Activated T-helper 2 cell treated with anti-CD3 and anti-CD28 coated beads, Interferon-gamma antibody, Interleukin-2, Interleukin-4, amounts not matched to agents 10 μg/mL and 5 μg/mL and 100 μg/mL, durations not matched to agents 14 hours and 24 hours and 36 hours (primary cell): ENCODE results near the gene RNU6-9. TPM values are rescaled to one million over a fixed set of nuclear protein-coding genes. Genes with fewer than 3 reads are reported as not detected.

Experiments
- DNase-seq: peaks from one replicate; pipeline ENCODE4 v3.0.0; 2021; ENCODE audit warnings: low spot score
- H3K27ac Mint-ChIP-seq: one replicate; pipeline ENCODE4 v1.8.0; 2021; ENCODE audit warnings: mixed read lengths
- H3K27me3 Mint-ChIP-seq: one replicate; pipeline ENCODE4 v1.8.0; 2021; ENCODE audit warnings: low read depth, mixed read lengths
- H3K36me3 Mint-ChIP-seq: one replicate; pipeline ENCODE4 v1.8.0; 2021; ENCODE audit warnings: low read depth, mixed read lengths
- H3K4me1 Mint-ChIP-seq: one replicate; pipeline ENCODE4 v1.8.0; 2021; ENCODE audit warnings: low read depth, mixed read lengths
- H3K4me3 Mint-ChIP-seq: one replicate; pipeline ENCODE4 v1.8.0; 2021; ENCODE audit warnings: low read depth, mild to moderate bottlenecking, moderate library complexity, mixed read lengths
- H3K9me3 Mint-ChIP-seq: one replicate; pipeline ENCODE4 v1.8.0; 2021; ENCODE audit warnings: mixed read lengths
- intact Hi-C: fragments of 100-400 bp; cut with micrococcal nuclease; formaldehyde crosslinking; loops from one replicate; pipeline ENCODE4 v1.15.1; 2023
- total RNA-seq: library from RNA; stranded (reverse); gene quantifications from 2 replicates; pipeline ENCODE4 v1.2.3, GENCODE V29; 2022

RNU6-9 gene
- total RNA-seq, 1 donor from 2014 or later: not detected

DNA sequence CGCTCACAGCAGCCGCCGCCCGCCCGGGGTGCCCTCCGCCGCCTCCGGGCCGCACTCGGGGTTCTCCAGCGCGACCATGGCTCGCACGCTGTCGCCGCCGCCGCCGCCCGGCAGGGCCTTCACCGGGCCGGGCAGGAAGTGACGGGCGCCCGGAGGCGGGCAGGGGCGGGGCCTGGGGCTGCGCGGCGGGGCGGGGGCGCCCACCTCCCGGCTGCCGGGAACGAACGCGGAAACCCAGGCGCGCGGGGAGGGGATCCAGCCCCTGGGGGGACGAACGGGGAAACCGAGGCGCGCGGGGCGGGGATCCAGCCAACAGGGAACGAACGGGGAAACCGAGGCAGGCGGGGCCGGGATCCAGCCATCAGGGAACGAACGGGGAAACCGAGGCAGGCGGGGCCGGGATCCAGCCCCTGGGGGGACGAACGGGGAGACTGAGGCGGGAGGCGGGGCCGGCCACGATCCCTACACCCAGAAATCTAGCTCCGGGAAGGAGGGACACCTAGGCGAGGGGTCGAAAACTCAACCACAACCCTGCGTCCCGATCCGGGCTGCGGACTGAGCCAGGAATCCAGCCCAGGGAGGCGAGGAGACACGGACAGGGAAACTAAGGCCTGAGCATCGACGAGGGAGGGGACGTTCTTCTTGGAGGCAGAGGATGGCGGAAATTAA lies 19.9 kb downstream of the RNU6-9 start, which contains the start of gene R3HDM4:
TSS of gene R3HDM4 (minus strand) at position 140 of the 669 bp plus-strand sequence. CDS start at position 78, 62 bp downstream.
- H3K27ac Mint-ChIP-seq: peak within 1 kb of the TSS; percentile 80
- H3K4me3 Mint-ChIP-seq: peak within 1 kb of the TSS; percentile 84
- H3K27me3 Mint-ChIP-seq: peaks cover 2% of the 10 kb centered on the region
- no peaks in the 10 kb centered on the region for H3K9me3 Mint-ChIP-seq
- intact Hi-C loops: no loop called here
- peaks cover 19% of the 10 kb centered on the region for H3K4me1 Mint-ChIP-seq
- peak; percentile 80 for DNase-seq
- H3K36me3 Mint-ChIP-seq: peaks cover 16% of the 10 kb centered on the region

DNA sequence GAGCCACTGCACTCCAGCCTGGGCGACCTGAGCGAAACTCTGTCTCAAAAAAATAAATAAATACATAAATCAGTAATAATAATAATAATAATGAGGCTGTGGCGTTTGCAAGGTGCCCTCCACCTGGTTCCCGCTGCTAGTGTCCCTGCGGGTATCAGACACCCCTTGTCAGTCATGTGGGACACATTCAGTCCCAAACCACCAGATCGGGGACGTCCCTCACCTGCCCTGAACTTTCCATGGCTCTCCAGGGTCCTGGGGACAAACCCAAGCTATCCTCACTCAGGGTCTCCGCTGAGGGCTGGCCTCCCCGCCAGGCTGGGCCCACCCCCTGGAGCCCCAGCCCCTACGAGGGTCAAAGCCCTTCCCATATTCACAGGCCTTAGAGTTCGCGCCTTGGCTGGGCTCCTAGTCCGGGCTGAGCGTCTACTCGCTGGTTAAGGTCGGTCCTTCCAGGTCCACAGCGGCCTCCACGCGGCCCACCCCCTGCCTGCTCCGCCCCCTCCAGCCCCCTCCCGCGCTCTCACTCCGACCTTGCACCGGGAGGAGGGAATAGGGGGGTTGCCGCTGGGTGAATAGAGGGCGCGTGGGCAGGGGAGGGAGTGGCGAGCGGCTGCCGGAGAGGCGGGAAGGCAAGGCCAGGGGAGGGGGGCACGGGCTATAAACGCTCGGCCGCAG lies 23.5 kb downstream of the RNU6-9 start:
- peaks cover 4% of the 10 kb centered on the region for H3K27me3 Mint-ChIP-seq
- peaks cover 11% of the 10 kb centered on the region for H3K4me1 Mint-ChIP-seq
- H3K4me3 Mint-ChIP-seq: no peak overlapping the region
- H3K36me3 Mint-ChIP-seq: no peaks in the 10 kb centered on the region
- intact Hi-C loops: loop anchor here (5.0 kb wide), 1 partner anchor 119 kb away; the partner anchor contains the start of gene PTBP1
- no peaks in the 10 kb centered on the region for H3K9me3 Mint-ChIP-seq
- no peak for DNase-seq
- no peak overlapping the region for H3K27ac Mint-ChIP-seq

- Mint-ChIP-seq H3K4me1 (peaks cover 14% of the 10 kb centered on the region), H3K27ac (peak within 1 kb of the TSS; percentile 38), H3K27me3 (peaks cover 4% of the 10 kb centered on the region), H3K36me3 (no peaks in the 10 kb centered on the region), H3K4me3 (peak within 1 kb of the TSS; percentile 77), H3K9me3 (no peaks in the 10 kb centered on the region)
- intact Hi-C loops: loop anchor here (5.0 kb wide), 1 partner anchor 120 kb away; the partner anchor contains the start of gene PTBP1
- no peak for DNase-seq
Observed at GRCh38 chr19:917323-918151, 24.3 kb downstream of the RNU6-9 start, which contains the start of gene KISS1R. Gene KISS1R (plus strand): TSS chr19:917333. CDS start chr19:917503, 170 bp downstream.

- Mint-ChIP-seq H3K27me3 (peaks cover 4% of the 10 kb centered on the region), H3K4me3 (peak overlapping the region; percentile 77), H3K36me3 (no peaks in the 10 kb centered on the region), H3K27ac (peak overlapping the region; percentile 38), H3K4me1 (peaks cover 14% of the 10 kb centered on the region), H3K9me3 (no peaks in the 10 kb centered on the region)
- intact Hi-C loops: loop anchor here (5.0 kb wide), 1 partner anchor 121 kb away; the partner anchor contains the start of gene PTBP1
- no peak for DNase-seq
Observed at GRCh38 chr19:918152-918437, 24.8 kb downstream of the RNU6-9 start.

- intact Hi-C loops: loop anchor here (5.0 kb wide), 1 partner anchor 121 kb away; the partner anchor contains the start of gene PTBP1
- Mint-ChIP-seq H3K4me3 (peak overlapping the region; percentile 70), H3K4me1 (peaks cover 14% of the 10 kb centered on the region), H3K27ac (no peak overlapping the region), H3K9me3 (no peaks in the 10 kb centered on the region), H3K36me3 (no peaks in the 10 kb centered on the region), H3K27me3 (peaks cover 4% of the 10 kb centered on the region)
- no peak for DNase-seq
Observed at GRCh38 chr19:918481-919198, 25.4 kb downstream of the RNU6-9 start.

DNA sequence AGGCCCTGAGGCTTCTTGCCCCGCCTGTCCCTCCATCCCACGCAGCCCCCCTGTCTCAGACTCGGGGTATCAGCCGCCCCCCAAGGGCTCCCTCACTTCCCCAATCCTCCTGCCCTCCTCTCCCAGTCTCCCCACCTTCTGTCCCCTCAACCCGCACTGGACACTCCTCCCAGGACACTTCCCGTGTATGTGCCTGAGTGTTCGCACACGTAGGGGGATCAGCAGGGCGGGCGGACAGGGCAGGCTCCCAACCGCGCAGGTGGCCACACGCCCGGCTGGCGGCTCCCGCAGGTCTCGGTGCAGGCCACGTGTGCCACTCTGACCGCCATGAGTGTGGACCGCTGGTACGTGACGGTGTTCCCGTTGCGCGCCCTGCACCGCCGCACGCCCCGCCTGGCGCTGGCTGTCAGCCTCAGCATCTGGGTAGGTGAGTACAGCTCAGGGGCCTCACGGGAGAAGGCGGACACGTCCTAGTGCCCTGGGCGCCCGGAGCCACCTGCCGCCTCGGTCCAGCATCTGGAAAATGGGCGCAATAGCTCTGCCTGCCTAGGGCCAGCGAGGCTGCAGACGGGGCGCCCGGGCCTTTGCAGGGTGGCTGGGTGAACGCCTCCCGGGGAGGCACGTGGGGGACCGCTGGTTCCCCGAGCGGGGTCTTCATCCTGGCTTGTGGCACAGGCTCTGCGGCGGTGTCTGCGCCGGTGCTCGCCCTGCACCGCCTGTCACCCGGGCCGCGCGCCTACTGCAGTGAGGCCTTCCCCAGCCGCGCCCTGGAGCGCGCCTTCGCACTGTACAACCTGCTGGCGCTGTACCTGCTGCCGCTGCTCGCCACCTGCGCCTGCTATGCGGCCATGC lies 26.1 kb downstream of the RNU6-9 start:
- DNase-seq: no peak
- Mint-ChIP-seq H3K4me3 (peak overlapping the region; percentile 70), H3K27me3 (peaks cover 4% of the 10 kb centered on the region), H3K27ac (no peak overlapping the region), H3K9me3 (no peaks in the 10 kb centered on the region), H3K36me3 (no peaks in the 10 kb centered on the region), H3K4me1 (peaks cover 14% of the 10 kb centered on the region)
- intact Hi-C loops: loop anchor here (2.0 to 10.0 kb wide), 5 partner anchors 57 to 255 kb away; partner anchors contain the start of genes PTBP1 and RNF126

- Mint-ChIP-seq H3K27me3 (peaks cover 4% of the 10 kb centered on the region), H3K9me3 (no peaks in the 10 kb centered on the region), H3K27ac (peak overlapping the region; percentile 87), H3K36me3 (no peaks in the 10 kb centered on the region), H3K4me3 (peak overlapping the region; percentile 78), H3K4me1 (peaks cover 14% of the 10 kb centered on the region)
- DNase-seq: peak; percentile 60
- intact Hi-C loops: loop anchor here (2.0 to 10.0 kb wide), 4 partner anchors 57 to 255 kb away; partner anchors contain the start of gene RNF126
Observed at GRCh38 chr19:920051-920864, 27.0 kb downstream of the RNU6-9 start.

- no peaks in the 10 kb centered on the region for H3K9me3 Mint-ChIP-seq
- H3K4me1 Mint-ChIP-seq: peaks cover 12% of the 10 kb centered on the region
- intact Hi-C loops: loop anchor here (1.0 to 10.0 kb wide), 5 partner anchors 60 to 318 kb away; partner anchors contain the start of genes ATP5F1D, GRIN3B, RNF126 and WDR18
- peak overlapping the region; percentile 78 for H3K27ac Mint-ChIP-seq
- H3K36me3 Mint-ChIP-seq: no peaks in the 10 kb centered on the region
- peak overlapping the region; percentile 80 for H3K4me3 Mint-ChIP-seq
- H3K27me3 Mint-ChIP-seq: peaks cover 1% of the 10 kb centered on the region
- no peak for DNase-seq
Observed at GRCh38 chr19:924553-925086, 31.3 kb downstream of the RNU6-9 start.

DNA sequence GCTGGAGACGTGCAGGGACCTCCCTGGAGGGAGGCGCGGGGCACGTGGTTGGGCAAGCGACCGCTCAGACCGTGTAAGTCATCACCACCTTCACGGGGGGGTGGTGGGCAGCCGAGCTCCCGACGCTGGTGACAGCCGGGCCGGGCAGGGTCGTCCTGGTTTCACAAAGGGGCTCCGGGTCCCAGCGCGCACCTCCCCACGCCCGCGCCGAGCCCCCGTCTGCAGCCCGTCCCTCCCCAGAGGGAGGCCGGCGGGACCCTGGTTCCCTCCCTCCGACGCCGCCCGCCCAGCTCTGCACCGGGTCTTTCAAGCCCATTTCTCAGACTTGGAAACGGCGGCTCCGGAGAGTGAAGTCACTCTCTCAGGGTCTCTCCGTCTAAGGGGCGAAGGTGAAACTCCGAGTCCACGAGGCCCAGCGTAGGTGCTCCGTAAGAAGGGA lies 31.8 kb downstream of the RNU6-9 start:
- DNase-seq: no peak
- Mint-ChIP-seq H3K4me3 (peak overlapping the region; percentile 80), H3K4me1 (peaks cover 12% of the 10 kb centered on the region), H3K27ac (peak overlapping the region; percentile 80), H3K27me3 (peaks cover 1% of the 10 kb centered on the region), H3K9me3 (no peaks in the 10 kb centered on the region), H3K36me3 (no peaks in the 10 kb centered on the region)
- intact Hi-C loops: loop anchor here (1.0 to 10.0 kb wide), 5 partner anchors 59 to 317 kb away; partner anchors contain the start of genes ATP5F1D, GRIN3B, RNF126 and WDR18

- Mint-ChIP-seq H3K36me3 (peaks cover 1% of the 10 kb centered on the region), H3K9me3 (no peaks in the 10 kb centered on the region), H3K27ac (peak within 1 kb of the TSS; percentile 80), H3K4me1 (peaks cover 10% of the 10 kb centered on the region), H3K27me3 (peaks cover under 1% of the 10 kb centered on the region), H3K4me3 (peak within 1 kb of the TSS; percentile 83)
- intact Hi-C loops: loop anchor here (1.0 to 10.0 kb wide), 5 partner anchors 59 to 317 kb away; partner anchors contain the start of genes ATP5F1D, GRIN3B, RNF126 and WDR18
- DNase-seq: peak; percentile 77
Observed at GRCh38 chr19:925526-926322, 32.4 kb downstream of the RNU6-9 start, which contains the start of gene ARID3A. Gene ARID3A (plus strand): TSS chr19:926035. CDS start chr19:929529, 3,494 bp downstream.
